IPS DF 4.7 (cell line): ENCODE data around the gene TRUB1.

Experiments used
- DNase-seq: peaks from one replicate; pipeline ENCODE4 v3.0.0-alpha.2; 2013; ENCODE audit warnings: low spot score; ENCODE audit errors: extremely low read depth

Gene TRUB1

DNA sequence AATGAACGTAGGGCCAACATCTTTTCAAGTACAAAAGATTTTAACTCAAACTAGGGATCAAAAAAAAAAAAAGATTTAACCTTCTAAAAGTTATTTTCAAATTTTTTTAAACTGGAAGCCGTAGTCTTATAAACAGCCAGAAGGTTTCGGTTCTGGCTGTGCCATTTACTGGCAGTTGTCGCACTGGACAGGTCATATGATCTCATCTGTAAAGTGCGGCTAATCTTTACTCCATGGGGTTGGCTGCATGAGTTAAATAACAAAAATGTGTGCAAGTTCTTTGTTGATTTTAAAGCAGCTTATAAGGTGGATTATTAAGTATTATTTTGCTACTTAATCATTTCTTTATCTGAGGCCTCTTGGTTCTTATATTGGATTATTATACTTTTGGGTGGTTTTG, 36.6 kb downstream of the TRUB1 start:
- no peak for DNase-seq

DNA sequence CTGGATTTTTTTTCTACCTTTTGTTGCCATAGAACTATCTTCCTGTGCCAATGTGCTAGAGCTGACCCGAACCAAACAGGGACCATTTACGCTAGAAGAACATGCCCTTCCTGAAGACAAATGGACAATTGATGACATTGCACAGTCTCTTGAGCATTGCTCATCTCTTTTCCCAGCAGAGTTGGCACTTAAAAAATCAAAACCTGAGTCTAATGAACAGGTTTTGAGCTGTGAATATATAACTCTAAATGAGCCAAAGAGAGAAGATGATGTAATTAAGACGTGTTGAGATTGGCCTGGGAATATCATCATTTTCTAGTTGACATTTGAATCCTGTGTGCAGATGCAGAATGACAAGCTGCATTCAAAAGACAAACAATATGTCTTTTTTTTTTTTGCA, 37.1 kb downstream of the TRUB1 start:
- no peak for DNase-seq

DNA sequence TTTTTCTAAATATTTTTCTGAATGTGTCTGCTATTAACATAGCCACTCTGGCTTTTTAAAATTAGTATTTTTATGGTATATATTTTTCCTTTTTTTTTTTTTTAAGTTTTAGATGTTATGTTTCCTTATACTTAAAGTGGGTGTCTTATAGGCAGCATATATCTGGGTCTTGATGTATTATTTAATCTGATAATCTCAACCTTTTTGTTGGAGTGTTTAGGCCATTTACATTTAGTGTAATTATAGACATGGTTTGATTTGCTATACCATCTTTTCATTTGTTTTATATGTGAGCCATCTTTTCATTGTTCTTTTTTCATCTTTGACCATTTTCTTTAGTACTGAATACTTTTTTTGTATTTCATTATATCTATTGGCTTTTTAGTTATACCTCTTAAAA, 45.0 kb downstream of the TRUB1 start:
- no peak for DNase-seq

DNA sequence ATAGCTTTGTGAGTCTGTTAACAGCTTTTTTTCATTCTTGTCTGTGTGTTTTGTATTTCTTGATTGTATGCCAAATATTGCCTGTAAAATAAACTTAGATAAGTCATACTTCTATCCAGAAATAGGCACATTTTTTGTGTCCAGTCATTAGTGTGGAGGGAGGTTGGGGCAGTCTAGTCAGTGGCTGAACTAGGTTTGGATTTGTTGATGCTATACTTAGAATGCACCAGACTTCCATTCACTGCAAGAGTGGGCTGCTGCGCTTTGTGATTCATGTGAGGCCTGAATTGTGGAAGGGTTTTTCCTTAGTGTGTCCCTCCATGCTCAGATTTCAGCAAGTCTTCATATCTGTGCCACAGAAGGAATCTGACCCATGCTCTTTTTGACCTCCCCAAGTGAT, 50.0 kb downstream of the TRUB1 start:
- DNase-seq: no peak

DNA sequence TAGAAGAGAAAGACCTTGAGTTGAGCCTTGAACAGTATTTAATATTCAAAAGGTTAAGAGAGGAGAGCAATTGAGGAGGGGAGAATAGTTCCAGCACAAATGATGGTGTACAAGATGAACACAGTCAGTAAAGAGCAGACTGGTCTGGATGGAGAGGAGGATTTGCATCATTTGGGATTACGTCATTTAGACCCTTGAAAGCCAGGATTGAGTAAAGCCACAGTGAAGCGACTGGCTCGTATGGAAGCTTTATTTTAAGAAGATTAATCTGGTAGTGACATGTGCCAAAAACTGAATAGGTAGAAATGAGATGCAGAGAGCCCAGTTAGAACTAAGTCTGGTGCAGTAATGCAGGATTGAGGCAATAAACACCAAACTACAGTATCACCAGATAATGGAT, 52.6 kb downstream of the TRUB1 start:
- no peak for DNase-seq

DNA sequence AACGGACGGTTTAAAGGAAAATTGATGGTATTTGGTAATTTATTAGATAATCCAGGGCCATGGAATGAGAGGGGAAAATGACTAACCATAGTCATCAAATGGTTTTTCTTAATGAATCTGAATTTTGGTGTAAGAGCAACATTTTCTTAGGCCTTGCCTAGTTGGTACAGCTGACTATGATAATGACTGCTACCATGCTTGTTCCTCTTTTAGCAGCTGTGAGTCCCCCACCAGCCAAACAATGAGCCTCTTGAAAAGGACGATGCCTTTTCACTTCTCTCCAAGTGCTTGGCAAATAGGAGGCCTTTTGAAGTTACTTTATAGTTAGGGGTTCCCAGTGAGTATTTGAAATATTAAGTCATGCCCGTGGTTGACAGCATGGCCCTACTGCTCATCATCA, 53.0 kb downstream of the TRUB1 start:
- DNase-seq: no peak

DNA sequence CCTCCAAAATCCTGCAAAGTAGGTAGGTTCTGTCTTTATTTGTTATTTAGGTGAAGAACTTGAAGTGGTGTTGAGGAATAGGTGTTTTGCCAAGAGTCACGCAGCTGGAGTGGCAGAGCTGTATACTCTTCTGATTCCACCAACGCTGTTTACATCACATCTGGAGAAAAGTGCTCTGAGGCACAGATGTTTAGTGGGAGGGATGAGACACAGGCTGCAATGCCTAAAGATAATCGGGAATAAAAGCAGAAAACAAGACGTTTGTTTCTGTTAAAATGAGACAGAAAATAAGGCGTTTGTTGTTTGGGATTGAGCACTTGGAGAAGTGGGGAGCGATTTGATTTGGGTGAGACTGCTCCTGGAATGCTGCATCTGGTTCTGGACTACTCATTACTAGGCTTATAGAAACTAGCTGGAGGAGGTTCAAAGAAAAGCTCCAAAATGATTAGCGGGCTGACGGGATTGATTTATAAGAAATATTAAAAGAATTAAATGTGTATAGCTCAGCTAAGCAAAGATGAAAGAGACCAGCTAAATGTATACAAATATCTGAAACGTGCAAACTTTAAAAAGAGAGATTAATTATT, 54.3 kb downstream of the TRUB1 start:
- no peak for DNase-seq

DNA sequence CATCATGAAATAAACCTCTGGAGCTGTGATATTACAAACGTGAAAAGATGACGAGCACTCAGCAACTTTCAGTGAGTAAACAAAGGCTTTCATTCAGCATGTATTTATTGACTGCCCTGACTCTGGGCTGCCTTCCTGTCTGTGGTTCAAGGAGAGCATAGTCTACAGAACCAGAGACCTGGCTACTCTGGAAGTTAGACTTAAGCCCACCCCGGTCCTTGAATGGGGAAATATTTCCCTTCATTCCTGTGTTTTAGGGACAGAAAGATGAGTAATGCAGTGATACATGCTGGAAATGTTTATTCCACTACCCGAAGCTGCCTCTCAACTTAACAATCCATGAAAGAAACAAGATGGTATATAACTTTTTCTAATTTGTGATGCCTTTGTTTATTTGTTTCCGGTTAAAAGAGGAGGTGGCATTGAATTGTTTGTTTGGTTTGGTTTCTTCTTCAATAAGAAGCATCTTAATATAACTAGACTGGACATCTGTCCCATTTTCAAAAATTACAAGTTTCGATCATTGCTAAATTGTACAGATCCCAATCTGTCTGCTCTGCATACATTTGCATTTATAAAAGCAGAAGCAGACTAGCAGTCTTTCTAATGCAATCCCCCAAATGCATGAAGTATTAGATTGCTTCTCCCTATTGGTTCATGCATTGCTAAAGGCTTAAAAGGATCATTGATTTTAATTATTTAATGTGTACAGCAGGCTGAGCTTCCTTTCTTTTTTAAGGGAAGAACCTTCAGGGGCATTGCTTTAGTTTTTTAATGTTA, 57.7 kb downstream of the TRUB1 start:
- no peak for DNase-seq

DNA sequence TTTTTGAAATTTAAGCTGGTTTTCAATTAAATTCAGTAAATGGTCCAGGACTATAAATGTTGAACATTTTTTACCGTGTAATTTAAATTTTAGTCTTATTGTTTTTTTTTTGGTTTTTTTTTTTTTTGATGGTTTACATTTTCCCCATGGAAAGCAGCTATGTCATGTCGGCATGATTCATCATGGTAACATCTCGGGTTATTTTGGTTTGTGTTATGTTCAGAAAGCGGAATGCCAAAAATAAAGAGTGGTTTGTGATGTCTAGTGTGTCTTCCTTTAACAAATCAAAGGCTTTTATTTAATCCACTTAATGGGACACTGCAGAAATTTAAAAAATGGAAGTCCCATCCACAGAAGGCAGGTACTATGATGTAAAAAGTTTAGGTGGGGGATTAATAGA, 58.5 kb downstream of the TRUB1 start:
- DNase-seq: no peak

DNA sequence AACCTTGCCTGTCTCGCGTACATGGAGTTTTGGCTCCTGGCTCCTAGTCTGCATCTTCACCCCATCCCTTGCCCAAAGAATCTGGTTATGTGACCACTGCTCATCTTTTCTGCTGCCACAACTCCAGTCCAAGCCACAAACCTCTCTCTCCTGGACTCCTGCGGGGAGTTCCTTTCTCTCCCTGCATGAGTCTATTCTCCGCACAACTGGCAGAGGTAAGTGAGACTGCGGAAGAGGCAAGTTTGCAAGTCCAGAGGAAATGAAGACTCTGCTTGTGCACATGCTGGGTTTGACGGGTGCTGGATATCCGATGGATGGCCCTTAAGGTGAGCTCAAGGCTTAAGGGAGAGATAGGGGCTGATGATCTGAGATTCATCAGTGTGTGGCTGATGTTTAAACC, 61.0 kb downstream of the TRUB1 start:
- DNase-seq: no peak

DNA sequence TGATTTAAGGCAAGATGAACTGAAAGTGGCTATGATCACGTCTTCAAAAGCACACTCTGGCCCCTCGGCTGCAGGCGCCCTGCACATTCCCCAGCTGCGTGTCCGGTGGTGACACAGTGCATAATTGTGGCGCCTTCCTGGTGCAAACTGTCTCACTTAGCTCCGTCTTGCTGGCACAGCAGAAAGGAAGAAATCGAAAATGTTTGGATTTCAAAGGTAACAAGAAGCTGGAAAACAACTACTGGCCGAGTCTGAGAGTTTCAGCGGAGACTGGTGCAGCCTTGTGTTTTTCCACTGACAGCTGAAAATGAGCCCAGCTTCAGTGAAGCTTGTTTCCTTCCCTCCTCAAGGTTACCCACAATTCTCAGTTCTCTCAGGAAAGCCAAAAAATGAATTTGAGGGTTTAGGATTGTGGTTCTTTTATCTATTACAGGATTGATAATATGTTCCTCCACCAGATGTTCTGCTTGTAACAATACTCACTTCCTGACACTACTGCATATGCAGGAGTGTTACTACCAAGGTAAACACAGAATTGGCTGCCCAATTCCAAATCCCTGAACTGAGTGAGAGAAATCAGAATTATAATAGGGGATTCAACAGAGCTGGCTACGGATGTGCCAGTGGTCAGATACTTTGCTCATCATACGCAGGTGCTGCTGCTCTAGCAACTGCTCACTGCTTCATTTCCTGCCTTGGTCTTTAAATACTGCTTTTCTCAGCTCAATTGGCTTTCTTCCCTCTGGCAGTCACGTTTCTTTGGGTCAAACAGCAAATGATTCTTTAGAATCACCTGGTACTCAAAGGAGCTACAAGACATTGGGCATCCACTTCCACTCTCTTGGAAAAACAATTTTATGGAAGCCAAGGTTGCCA, 63.7 kb downstream of the TRUB1 start:
- DNase-seq: no peak

DNA sequence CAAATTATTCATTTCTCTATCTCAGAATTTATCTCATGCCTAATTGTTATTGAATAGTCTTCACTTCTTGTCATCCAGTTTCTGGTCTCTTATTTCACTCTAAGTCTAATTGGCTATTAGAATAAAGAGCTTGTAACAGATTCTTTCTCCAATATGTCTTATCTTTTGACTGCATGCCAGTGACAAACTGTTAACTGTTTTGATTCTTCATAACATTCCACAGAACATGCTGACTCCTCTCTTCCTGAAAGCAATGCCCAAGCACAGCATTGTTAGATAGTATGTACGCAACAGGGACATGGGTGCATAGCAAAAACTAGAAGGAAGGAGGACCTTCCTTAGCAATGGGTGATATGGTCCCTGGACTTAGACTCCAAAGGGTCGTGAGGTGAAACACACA, 65.4 kb downstream of the TRUB1 start:
- no peak for DNase-seq

DNA sequence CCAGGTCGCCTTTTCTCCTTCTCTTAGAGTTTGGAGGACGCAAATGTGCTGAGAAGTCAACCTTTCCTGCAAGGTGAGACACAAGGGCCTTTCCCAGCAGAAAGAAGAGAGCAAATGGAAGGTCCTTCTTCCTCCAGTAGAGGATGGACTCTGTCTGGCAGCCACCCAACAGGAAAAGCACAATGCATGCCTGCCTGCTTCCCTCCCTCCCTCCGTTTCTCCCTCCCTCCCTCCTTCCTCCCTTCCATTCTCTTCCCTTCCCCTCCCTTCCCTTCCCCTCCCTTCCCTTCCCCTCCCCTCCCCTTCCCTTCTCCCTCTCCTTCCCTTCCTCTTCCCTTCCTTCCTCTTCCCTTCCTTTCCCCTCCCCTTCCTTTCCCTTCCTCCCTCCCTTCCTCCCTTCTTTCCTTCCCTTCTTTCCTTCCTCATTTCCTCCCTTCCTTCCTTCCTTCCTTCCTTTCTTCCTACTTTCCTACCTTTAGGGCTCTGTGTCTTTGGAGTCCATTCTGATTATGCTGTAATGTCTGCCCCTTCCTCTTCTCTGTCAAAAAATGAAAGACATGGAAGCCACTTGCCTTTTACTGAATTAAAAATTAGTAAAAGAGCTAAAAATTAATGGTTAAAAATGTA, 66.4 kb downstream of the TRUB1 start:
- DNase-seq: no peak

DNA sequence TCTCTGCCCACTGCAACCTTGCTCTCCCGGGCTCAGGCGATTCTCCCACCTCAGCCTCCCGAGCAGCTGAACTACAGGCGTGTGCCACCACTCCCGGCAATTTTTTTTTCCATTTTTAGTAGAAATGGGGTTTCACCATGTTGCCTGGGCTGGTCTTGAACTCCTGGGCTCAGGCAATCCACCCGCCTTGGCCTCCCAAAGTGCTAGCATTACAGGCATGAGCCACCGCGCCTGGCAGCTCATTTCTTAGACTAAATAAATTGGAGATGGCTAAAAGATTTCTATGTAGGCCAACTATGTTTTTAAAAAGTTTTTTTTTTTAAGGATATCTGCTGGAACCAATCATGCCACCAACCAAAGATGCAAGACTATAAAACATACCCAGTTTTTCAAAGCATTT, 67.8 kb downstream of the TRUB1 start:
- no peak for DNase-seq

DNA sequence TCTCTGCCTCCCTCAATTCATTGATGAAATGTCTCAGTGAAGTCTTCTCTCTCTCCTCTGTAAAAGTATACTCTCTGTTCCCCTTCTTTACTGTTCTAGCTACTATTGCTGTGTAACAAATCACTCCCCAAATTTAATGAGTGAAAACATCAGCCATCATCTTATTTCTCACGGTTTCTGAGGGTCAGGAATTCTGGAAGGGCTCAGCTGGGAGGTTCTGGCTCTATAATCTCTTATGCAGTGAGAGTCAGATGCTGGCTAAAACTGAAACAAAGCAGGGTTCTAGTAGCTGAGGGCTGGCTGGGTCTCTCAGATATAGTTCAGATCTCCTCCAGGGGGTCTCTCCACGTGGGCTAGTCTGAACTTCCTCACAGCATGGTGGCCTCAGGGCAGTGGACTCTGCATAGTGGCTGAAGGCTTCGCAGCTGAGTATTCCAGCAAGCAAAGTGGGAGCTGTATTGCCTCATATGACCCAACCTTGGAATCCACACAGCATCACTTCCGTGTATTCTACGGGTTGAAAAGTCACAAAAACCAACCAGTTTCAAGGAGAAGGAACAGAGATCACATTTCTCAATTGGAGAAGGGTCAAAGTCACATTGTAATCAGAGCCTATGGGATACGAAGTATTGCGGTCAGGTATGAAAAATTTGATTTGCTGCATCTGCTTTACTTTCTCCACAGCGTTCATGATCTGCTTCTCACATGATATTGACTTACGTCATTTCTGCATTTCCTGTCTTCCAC, 80.4 kb downstream of the TRUB1 start:
- no peak for DNase-seq

DNA sequence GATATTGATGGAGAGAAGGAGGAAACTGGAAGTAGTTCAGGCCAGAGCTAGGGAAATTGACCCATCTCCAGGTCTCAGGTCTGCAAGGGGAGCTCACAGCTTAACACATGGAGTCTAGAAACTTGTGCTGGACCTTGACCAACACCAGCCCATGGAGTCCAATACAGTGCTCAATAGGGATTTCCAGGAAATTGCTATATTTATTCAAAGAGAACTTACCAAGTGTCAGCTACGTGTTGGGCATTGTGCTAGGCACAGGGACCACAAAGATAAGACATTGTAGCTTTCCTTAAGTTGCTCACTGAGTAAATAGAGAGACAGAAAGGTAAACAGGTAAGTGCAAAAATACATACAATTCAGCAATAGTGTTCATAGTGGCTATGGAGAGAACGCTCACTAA, 82.5 kb downstream of the TRUB1 start:
- DNase-seq: no peak

DNA sequence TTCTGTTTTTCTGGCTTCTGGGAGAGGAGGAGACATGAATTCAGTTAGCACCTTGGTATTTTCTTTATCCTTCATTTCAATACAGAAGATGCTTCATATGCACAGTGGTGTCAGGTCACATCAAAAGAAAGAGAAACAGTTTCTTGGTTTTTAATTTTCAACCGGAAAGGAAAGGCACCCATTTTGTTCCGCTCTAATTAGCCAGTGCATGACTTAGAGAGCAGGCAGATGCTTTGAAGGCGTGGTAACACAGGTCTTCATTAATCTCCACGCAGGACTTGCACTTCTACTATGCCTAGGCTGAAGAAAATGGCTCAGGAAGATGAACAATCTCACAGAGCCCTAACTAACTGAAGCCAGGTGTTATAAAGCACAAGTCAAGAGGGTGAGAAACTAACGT, 84.7 kb downstream of the TRUB1 start:
- no peak for DNase-seq

DNA sequence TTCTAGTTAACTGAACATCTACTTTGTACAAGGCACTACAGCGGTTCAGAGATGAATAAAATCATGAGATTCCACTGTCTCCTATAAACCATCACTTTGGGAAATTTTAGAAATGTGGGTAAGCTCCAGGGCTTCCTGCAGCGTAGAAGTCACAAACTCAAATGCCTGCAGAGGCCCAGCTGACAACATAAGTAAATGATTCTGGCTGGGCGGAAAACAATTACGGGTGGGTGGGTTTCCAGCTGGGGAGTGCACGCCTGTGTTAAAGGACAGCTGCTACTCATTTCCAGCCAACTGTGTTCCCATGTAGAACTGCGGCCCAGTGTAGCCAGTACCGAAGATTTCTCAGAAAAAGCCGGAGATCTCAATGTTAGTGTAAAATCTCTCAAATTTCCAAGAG, 85.7 kb downstream of the TRUB1 start:
- DNase-seq: no peak

DNA sequence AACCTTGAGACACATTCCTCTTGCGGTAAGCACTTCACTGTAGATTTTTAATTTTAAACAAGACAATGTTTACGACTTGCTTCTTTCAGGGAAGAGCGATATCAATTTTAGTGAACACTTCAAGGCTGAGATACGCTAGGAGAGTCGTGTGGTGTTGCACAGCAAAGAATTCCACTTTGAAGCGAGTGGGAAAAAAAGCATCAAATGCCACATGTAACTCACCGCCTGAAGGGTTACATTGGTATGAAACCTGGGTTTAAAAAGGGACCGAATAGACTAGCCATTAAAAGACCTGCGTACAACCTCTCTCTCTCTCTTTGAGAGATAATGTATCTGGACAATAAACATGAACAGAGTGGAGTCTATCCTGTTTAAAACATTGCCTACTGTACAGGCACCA, 86.4 kb downstream of the TRUB1 start:
- no peak for DNase-seq

DNA sequence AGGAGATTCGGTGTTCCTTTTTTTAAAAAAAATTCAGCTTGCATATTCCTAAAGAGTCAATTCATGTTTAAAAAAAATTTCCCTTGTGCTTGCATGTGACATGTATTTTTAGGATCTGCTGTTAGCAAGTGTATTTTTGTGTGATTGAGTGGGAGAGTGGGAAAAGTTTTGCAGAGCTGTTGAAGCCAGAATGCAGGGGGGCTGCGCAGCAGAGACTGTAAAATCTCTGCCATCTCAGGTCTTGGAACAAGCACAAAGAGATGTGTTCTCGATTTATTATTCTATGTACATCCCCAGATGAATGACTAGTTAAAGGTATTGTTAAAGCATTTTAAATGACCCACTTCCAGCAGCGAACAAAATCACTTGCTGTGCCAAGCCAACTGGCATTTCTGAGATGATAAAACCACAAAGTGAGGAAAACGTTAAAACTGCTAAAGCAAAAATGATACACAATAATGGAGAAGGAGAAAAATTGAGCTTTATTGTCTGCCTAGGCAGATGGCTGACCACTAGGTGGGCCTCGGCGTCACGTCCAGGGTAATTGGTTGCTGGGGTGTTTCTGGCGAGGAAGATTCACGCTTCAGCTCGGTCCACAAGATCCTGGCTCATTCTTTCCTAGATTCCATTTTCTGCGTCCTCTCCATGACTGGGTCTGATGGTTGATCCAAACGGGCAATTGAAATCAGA, 88.2 kb downstream of the TRUB1 start:
- no peak for DNase-seq

DNA sequence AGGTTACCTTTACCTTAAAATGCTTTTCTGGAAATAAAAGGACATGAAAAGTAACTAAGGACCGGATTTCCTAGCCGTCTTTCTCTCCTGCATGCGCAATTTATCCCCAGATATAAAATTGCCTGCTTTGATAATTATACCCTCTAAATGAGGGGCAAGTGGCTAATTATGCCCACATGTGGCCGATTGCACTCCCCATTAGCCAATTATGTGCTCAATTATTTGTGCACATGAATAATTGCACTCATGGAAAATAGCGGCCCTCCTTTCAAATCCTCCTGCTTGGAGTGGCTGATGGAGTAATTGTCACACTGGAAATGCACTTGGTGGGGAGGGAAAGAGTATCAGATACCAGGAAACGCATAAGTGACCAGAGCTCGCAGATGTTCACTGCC, 88.7 kb downstream of the TRUB1 start:
- DNase-seq: no peak
